NCI-H146 (cell line): ENCODE data around the gene POLH.
"Not testable (repeated sequence)": the region's sequence is repeated elsewhere in the genome, so short reads cannot be mapped to it uniquely, and the experiment has no call there.

Experiments used
- DNase-seq: peaks from one replicate; lab custom pipeline; 2025; lab: John Stamatoyannopoulos, UW

Gene POLH

GRCh38 chr6:43630980-43631619 lies 55.1 kb downstream of the POLH start:
- DNase-seq: no peak

GRCh38 chr6:43633002-43633401 lies 57.0 kb downstream of the POLH start:
- DNase-seq: not testable (repeated sequence)

GRCh38 chr6:43634702-43635303 lies 58.8 kb downstream of the POLH start:
- DNase-seq: peak; percentile 25

GRCh38 chr6:43635387-43636307 lies 59.7 kb downstream of the POLH start, which contains the start of gene MAD2L1BP:
MAD2L1BP (plus strand) TSS chr6:43635840; CDS start chr6:43635876, 36 bp downstream.
- DNase-seq: peak; percentile 90

- no peak for DNase-seq
Observed at GRCh38 chr6:43636308-43636659, 60.3 kb downstream of the POLH start.

- no peak for DNase-seq
Observed at GRCh38 chr6:43639984-43640800, 64.2 kb downstream of the POLH start.

- DNase-seq: no peak
Observed at GRCh38 chr6:43644940-43645612, 69.1 kb downstream of the POLH start, which contains the start of gene RSPH9. RSPH9 (plus strand) TSS chr6:43645036; CDS start chr6:43645099, 63 bp downstream.

GRCh38 chr6:43645613-43645964 lies 69.6 kb downstream of the POLH start:
- no peak for DNase-seq

- peak; percentile 50 for DNase-seq
Observed at GRCh38 chr6:43647613-43648012, 71.6 kb downstream of the POLH start.

- DNase-seq: no peak
Observed at GRCh38 chr6:43648248-43648647, 72.3 kb downstream of the POLH start.

- not testable (repeated sequence) for DNase-seq
Observed at GRCh38 chr6:43652822-43653221, 76.8 kb downstream of the POLH start.

GRCh38 chr6:43657221-43657802 lies 81.3 kb downstream of the POLH start:
- DNase-seq: no peak

GRCh38 chr6:43658161-43658560 lies 82.2 kb downstream of the POLH start:
- no peak for DNase-seq

- DNase-seq: not testable (repeated sequence)
Observed at GRCh38 chr6:43662948-43663347, 87.0 kb downstream of the POLH start.
